Glutamatergic neuron (in vitro differentiated cells): ENCODE data around the gene PCGF1. TPM values are rescaled to one million over a fixed set of nuclear protein-coding genes. Genes with fewer than 3 reads are reported as not detected.

ENCODE experiments used
- DNase-seq: peaks from one replicate; pipeline ENCODE4 v3.0.0; 2022
- H3K27ac Mint-ChIP-seq: one replicate; pipeline ENCODE4 v1.8.0; 2020; ENCODE audit warnings: mild to moderate bottlenecking, mixed read lengths, inconsistent platforms; ENCODE audit not compliant: unreplicated experiment
- H3K27me3 Mint-ChIP-seq: one replicate; pipeline ENCODE4 v1.8.0; 2020; ENCODE audit warnings: mild to moderate bottlenecking, moderate library complexity, mixed read lengths, inconsistent platforms; ENCODE audit not compliant: unreplicated experiment
- H3K36me3 Mint-ChIP-seq: one replicate; pipeline ENCODE4 v1.8.0; 2020; ENCODE audit warnings: mild to moderate bottlenecking, mixed read lengths, inconsistent platforms; ENCODE audit not compliant: unreplicated experiment
- H3K4me1 Mint-ChIP-seq: one replicate; pipeline ENCODE4 v1.8.0; 2020; ENCODE audit warnings: mild to moderate bottlenecking, low read depth, mixed read lengths, inconsistent platforms; ENCODE audit not compliant: unreplicated experiment
- H3K4me3 Mint-ChIP-seq: one replicate; pipeline ENCODE4 v1.8.0; 2020; ENCODE audit warnings: mild to moderate bottlenecking, mixed read lengths, inconsistent platforms; ENCODE audit not compliant: unreplicated experiment
- H3K9me3 Mint-ChIP-seq: one replicate; pipeline ENCODE4 v1.8.0; 2020; ENCODE audit warnings: mild to moderate bottlenecking, moderate library complexity, mixed read lengths, inconsistent platforms; ENCODE audit not compliant: unreplicated experiment
- CTCF ChIP-seq: fragments of 200-600 bp; sonication (generic); IDR thresholded peaks from one replicate; pipeline ENCODE4 v1.5.0; 2021; ENCODE audit not compliant: partially characterized antibody, unreplicated experiment
- total RNA-seq: library from RNA; stranded (reverse); fragmentation: NEBNext Ultra II Directional; extraction: Animal tissue kit (Norgen Biotek cat#: 25700); gene quantifications from one replicate; pipeline ENCODE4 v1.2.1, GENCODE V29; 2021; ENCODE audit not compliant: unreplicated experiment

Gene PCGF1
- total RNA-seq, 1 donor from 2014 or later: 32.3 TPM

- TF ChIP-seq CTCF: peak; percentile 59
These were observed 24.5 kb downstream of the PCGF1 start, which contains the start of the genes CCDC142 and TTC31 for GRCh38 chr2:74482801-74483674. TSS of gene CCDC142 (minus strand) at chr2:74482998. CDS start at chr2:74482837, 161 bp downstream. TSS of gene TTC31 (plus strand) at chr2:74483081. CDS start at chr2:74483096, 15 bp downstream.

GRCh38 chr2:74481961-74482800 lies 25.3 kb downstream of the PCGF1 start:
- peak overlapping the region; percentile 99 for H3K27ac Mint-ChIP-seq

More at GRCh38 chr2:74482801-74483674, 24.5 kb downstream of the PCGF1 start, which contains the start of the genes CCDC142 and TTC31:
- peaks cover 12% of the 10 kb centered on the region for H3K27me3 Mint-ChIP-seq
- DNase-seq: peak; percentile 93
- H3K27ac Mint-ChIP-seq: peak within 1 kb of the TSS; percentile 99
- no peaks in the 10 kb centered on the region for H3K36me3 Mint-ChIP-seq
- peaks cover 7% of the 10 kb centered on the region for H3K9me3 Mint-ChIP-seq
- no peaks in the 10 kb centered on the region for H3K4me1 Mint-ChIP-seq
- H3K4me3 Mint-ChIP-seq: peak within 1 kb of the TSS; percentile 98

DNA sequence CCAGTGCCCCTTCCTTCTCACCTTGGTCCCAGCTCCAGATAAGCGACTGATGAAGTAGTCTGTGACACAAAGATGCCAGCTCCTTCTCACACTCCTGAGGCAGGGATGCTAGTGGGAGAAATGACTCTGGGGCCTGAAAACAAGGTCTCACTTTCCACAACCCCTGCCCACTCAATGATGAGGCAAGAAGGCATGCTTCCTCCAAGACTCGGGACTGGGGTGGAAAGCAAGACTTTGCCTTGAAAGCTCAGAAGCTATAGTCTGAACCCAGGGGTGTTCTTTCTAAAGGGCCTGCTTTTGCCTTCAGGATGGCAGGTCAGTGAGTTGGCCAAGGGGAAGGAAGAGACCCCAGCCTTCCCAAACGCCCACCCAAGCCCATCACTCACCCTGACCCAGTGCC lies 26.1 kb downstream of the PCGF1 start:
- TF ChIP-seq CTCF: no peak
- Mint-ChIP-seq H3K36me3 (no peaks in the 10 kb centered on the region), H3K9me3 (peaks cover 9% of the 10 kb centered on the region), H3K4me1 (no peaks in the 10 kb centered on the region), H3K27ac (no peak overlapping the region), H3K27me3 (peaks cover 15% of the 10 kb centered on the region), H3K4me3 (peak overlapping the region; percentile 98)
- no peak for DNase-seq

More at GRCh38 chr2:74481961-74482800, 25.3 kb downstream of the PCGF1 start:
- Mint-ChIP-seq H3K9me3 (peaks cover 9% of the 10 kb centered on the region), H3K36me3 (no peaks in the 10 kb centered on the region), H3K4me1 (no peaks in the 10 kb centered on the region), H3K4me3 (peak overlapping the region; percentile 98), H3K27me3 (peaks cover 12% of the 10 kb centered on the region)
- peak; percentile 66 for DNase-seq
- TF ChIP-seq CTCF: no peak

GRCh38 chr2:74474899-74475298 lies 32.6 kb downstream of the PCGF1 start:
- peaks cover 17% of the 10 kb centered on the region for H3K9me3 Mint-ChIP-seq
- peak; percentile 35 for TF ChIP-seq CTCF
- no peak overlapping the region for H3K27ac Mint-ChIP-seq
- DNase-seq: peak; percentile 53
- no peaks in the 10 kb centered on the region for H3K36me3 Mint-ChIP-seq
- H3K4me3 Mint-ChIP-seq: no peak overlapping the region
- no peaks in the 10 kb centered on the region for H3K4me1 Mint-ChIP-seq
- peaks cover 21% of the 10 kb centered on the region for H3K27me3 Mint-ChIP-seq
